Activated naive CD8-positive, alpha-beta T cell treated with anti-CD3 and anti-CD28 coated beads, Interleukin-2, amount 50 U/mL, for 16 hours (primary cell): Measurements from ENCODE around the gene ZNF888.
"Not testable (repeated sequence)": the region's sequence is repeated elsewhere in the genome, so short reads cannot be mapped to it uniquely, and the experiment has no call there.

Source experiments
- DNase-seq: peaks from one replicate; pipeline ENCODE4 v3.0.0-alpha.2; 2020; ENCODE audit warnings: low read depth, low spot score

The ZNF888 gene

GRCh38 chr19:52922841-52923777 is at the start of gene ZNF888:
ZNF888 (minus strand) TSS chr19:52923428; CDS start chr19:52917873, 5,555 bp downstream.
- peak; percentile 68 for DNase-seq

DNA sequence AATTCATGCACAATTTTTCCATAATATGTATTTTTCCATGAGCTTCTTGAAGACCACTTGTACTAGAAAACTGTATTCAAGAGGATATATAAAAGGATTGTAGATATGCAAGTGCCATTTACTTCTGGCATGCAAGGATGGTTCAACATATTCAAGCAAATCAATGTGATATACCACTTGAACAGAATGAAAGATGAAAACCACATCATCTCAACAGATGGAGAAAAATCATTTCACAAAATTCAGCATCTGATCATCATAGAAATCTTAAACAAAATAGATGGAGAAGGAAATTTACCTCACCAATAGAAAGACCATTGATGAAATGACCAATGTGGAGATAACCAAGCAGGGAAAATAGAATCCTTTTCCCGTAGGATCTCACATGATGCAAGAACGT is 44.5 kb upstream of the ZNF888 start:
- DNase-seq, result no peak

DNA sequence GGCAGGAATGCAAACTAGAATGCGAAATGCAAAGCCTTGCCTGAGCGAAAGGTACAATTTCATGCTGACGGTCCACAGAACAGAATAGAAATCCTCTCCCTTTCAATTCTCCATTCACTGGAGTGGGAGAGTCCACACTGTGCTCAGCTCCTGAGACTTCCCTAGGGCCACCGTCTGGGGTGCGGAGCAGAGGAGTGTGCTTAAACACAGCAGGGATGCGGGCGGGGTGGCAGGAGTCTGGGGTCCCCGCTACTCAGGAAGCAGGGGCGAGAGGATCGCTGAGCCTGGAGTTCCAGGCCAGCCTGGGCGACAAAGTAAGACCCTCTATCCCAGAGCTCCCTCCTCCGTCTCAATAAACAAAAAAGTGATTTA is 40.0 kb upstream of the ZNF888 start:
- DNase-seq, result no peak

DNA sequence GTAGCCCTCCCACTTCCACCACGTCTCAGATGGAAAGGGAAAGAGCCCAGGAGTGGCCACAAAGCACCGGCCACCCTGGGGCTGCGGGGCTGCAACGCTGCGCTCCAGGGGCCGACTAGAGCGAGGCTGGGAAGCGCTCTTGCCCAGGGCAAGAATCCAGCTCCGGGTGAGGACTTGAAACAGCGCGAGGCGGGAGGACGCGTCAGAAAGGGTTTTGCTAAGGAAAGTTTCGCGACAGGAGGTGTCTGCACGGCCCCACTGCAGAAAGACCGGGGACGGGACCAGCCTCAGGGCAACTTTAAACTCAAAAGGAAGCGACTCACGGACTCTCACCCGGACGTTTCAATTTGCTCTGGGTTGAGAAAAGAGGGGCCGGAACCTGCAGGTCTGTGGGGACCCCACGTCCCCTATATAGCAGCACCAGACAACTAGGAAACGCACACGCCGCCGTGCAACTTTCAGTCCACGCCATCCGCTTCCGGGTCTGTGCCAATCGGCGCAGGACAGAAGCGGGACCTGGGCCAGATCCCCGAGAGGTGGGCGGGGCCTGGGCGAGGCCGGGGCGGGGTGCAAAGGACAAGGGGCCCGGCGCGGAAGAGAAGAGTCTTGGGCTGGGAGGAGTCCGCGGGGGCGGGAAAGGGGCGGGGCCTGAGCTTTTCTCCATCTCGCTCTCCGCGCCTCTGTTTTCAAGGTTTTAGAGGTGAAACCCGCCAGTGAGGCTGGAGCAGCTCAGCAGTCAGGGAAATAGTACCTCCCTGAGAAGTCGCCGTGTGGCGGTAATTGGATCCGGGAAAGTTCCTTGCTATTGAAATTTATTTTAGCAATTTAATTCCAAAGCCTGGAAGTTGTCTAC is 39.4 kb upstream of the ZNF888 start, which contains the start of gene ZNF816:
Gene ZNF816 (minus strand): TSS at position 488 of the 853 bp plus-strand sequence. CDS start 6,792 bp downstream, outside the sequence.
- peak; percentile 99 for DNase-seq

GRCh38 chr19:52961981-52962380 is 38.8 kb upstream of the ZNF888 start:
- no peak for DNase-seq

- DNase-seq, result no peak
Measured at GRCh38 chr19:52959613-52960295, 36.5 kb upstream of the ZNF888 start.

- DNase-seq, result no peak
Measured at GRCh38 chr19:52957591-52957990, 34.4 kb upstream of the ZNF888 start.

GRCh38 chr19:52956917-52957316 is 33.7 kb upstream of the ZNF888 start:
- no peak for DNase-seq

GRCh38 chr19:52949422-52949821 is 26.2 kb upstream of the ZNF888 start:
- no peak for DNase-seq

GRCh38 chr19:52948025-52948770 is 25.0 kb upstream of the ZNF888 start:
- no peak for DNase-seq

- no peak for DNase-seq
Measured at GRCh38 chr19:52946322-52947310, 23.4 kb upstream of the ZNF888 start.

DNA sequence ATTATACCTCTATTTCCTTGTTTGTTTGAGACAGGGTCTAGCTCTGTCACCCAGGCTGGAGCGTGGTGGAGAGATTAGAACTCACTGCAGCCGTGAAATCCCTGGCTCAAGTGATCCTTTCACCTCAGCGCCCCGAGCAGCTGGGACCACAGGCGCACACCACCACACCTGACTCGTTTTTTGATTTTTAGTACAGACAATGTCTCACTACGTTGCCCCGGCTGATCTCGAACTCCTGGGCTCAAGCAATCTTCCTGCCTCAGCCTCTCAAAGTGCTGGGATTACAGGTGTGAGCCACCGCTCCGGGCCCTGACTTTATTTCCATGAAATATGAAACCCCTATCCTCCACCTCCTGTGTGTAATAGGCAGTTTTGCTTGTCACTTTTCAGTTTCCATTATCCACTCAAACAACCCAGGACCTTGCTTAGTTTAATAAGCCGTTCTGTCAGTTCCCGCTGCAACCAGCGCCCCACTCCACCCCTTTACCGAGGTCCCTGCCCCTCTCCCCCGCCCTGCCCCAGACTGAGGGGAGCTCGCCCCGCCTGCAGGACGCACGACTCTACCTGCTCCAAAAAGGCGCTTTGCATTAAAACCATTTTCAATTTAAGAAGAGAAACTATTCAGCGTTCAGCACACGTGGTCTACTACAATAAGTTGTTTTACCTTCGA is 22.6 kb upstream of the ZNF888 start:
- DNase-seq, result no peak

GRCh38 chr19:52944703-52945493 is 21.7 kb upstream of the ZNF888 start:
- DNase-seq, result not testable (repeated sequence)

- DNase-seq, result no peak
Measured at GRCh38 chr19:52943884-52944643, 20.8 kb upstream of the ZNF888 start.

- no peak for DNase-seq
Measured at GRCh38 chr19:52943134-52943883, 20.1 kb upstream of the ZNF888 start.

- DNase-seq, result peak; percentile 83
Measured at GRCh38 chr19:52942386-52943133, 19.3 kb upstream of the ZNF888 start.
